ENCODE results near the gene ZNF524. TPM values are rescaled to one million over a fixed set of nuclear protein-coding genes. Genes with fewer than 3 reads are reported as not detected.

ZNF524 gene
- total and polyA plus RNA-seq, 2 experiments from 2014 or later: 8.4 to 18.5 TPM

DNA sequence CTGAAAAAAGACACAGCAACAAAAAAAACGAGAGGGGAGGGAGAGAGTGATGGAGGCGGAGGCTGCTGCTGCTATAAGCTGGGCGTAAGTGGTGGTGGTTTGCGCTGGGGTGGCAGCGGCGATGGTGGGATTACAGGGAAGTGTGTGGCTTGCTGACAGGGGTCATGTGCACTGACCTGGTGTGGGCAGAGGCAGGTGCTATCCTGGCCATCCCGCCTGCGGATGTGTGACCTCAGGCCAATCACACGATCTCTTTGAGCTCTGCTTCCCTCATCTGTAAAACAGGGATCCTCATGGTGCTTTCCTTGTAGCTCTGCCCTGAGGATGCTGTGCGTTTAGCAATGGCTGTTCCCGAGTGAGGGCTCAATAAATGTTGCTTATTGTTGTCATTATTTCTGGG lies 37.4 kb downstream of the ZNF524 start:
- H3K27ac ChIP-seq: no peak overlapping the region

GRCh38 chr19:55638864-55639359 lies 38.8 kb downstream of the ZNF524 start:
- no peaks in the 10 kb centered on the region for H4K20me1 ChIP-seq (ENCODE audit: insufficient read depth, poor library complexity, severe bottlenecking)
- H3K9me3 ChIP-seq (ENCODE audit: low read depth): no peaks in the 10 kb centered on the region
- H3K9me2 ChIP-seq (replicated peaks; ENCODE audit: insufficient read depth): no peaks in the 10 kb centered on the region
- DNase-seq (ENCODE audit: low spot score): no peak
- H2AFZ ChIP-seq: no peak overlapping the region
- peak overlapping the region; percentile 92 for H3K4me2 ChIP-seq
- H3K36me3 ChIP-seq (replicated peaks; ENCODE audit: insufficient read depth, low read depth): no peaks in the 10 kb centered on the region
- WGBS (ENCODE audit: low lambda C conversion rate, missing lambda C conversion rate): 94% methylated on average over 6 of the region's 6 CpGs
- no peak overlapping the region for H3K27ac ChIP-seq
- peaks cover 20% of the 10 kb centered on the region for H3K4me1 ChIP-seq (ENCODE audit: insufficient read depth)
- peaks cover 72% of the 10 kb centered on the region for H3K79me2 ChIP-seq
- no peaks in the 10 kb centered on the region for H3K27me3 ChIP-seq
- H3K4me3 ChIP-seq: no peak overlapping the region
- TF ChIP-seq EZH2phosphoT487 (IDR thresholded peaks at IDR 0.05; ENCODE audit: low read depth, severe bottlenecking, unreplicated experiment): no peak
- TF ChIP-seq CTCF (IDR thresholded peaks at IDR 0.05; ENCODE audit: poor library complexity): peak; percentile 43
- TF ChIP-seq EZH2 (IDR thresholded peaks at IDR 0.05; ENCODE audit: borderline replicate concordance): no peak

More for the DNA sequence above, 37.4 kb downstream of the ZNF524 start:
- Histone ChIP-seq H3K4me2 (no peak overlapping the region), H3K36me3 (replicated peaks; ENCODE audit: insufficient read depth, low read depth) (no peaks in the 10 kb centered on the region), H3K4me3 (no peak overlapping the region), H3K4me1 (ENCODE audit: insufficient read depth) (peaks cover 18% of the 10 kb centered on the region), H3K9me2 (replicated peaks; ENCODE audit: insufficient read depth) (no peaks in the 10 kb centered on the region), H4K20me1 (ENCODE audit: insufficient read depth, poor library complexity, severe bottlenecking) (no peaks in the 10 kb centered on the region), H3K27me3 (no peaks in the 10 kb centered on the region), H3K9me3 (ENCODE audit: low read depth) (no peaks in the 10 kb centered on the region), H2AFZ (no peak overlapping the region), H3K79me2 (peaks cover 64% of the 10 kb centered on the region)
- no peak for DNase-seq (ENCODE audit: low spot score)
- 87% methylated on average over 11 of the region's 11 CpGs for WGBS (ENCODE audit: low lambda C conversion rate, missing lambda C conversion rate)
- TF ChIP-seq CTCF (IDR thresholded peaks at IDR 0.05; ENCODE audit: poor library complexity) (no peak), EZH2phosphoT487 (IDR thresholded peaks at IDR 0.05; ENCODE audit: low read depth, severe bottlenecking, unreplicated experiment) (no peak), EZH2 (IDR thresholded peaks at IDR 0.05; ENCODE audit: borderline replicate concordance) (no peak)

DNA sequence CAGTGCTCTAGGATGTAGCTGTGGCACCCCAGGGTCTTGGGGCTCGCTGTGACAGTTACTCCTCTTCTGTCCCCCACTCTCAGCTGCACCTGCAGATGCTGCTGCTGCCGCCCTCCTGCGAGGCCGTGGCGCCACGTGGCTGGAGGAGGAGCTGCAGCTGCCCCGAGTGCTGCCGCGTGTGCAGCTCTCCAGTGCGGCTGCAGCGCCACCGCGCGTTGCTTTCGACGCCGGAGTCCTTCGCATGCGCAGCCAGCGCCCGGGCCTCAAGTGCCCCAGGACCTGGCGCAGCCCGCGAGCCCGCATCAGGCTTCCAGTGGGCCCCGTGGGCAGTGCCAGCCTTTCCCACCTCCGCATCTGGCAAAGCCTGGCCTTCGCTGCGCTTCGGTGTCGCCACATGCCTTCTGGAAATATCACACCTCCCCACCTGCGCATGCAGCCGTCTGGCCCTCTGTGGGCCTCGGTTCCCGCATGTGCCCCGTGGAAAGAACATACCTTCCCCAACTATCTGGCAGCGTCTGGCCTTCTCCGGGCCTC lies 40.0 kb downstream of the ZNF524 start:
- H3K9me2 ChIP-seq (replicated peaks; ENCODE audit: insufficient read depth): no peaks in the 10 kb centered on the region
- WGBS (ENCODE audit: low lambda C conversion rate, missing lambda C conversion rate): 68% methylated on average over 37 of the region's 38 CpGs
- DNase-seq (ENCODE audit: low spot score): no peak
- H3K79me2 ChIP-seq: peaks cover 79% of the 10 kb centered on the region
- H3K36me3 ChIP-seq (replicated peaks; ENCODE audit: insufficient read depth, low read depth): no peaks in the 10 kb centered on the region
- peak overlapping the region; percentile 99 for H3K4me3 ChIP-seq
- H2AFZ ChIP-seq: peak overlapping the region; percentile 73
- TF ChIP-seq EZH2 (IDR thresholded peaks at IDR 0.05; ENCODE audit: borderline replicate concordance): no peak
- TF ChIP-seq EZH2phosphoT487 (IDR thresholded peaks at IDR 0.05; ENCODE audit: low read depth, severe bottlenecking, unreplicated experiment): no peak
- TF ChIP-seq CTCF (IDR thresholded peaks at IDR 0.05; ENCODE audit: poor library complexity): peak; percentile 14
- H3K27me3 ChIP-seq: no peaks in the 10 kb centered on the region
- H3K4me1 ChIP-seq (ENCODE audit: insufficient read depth): peaks cover 20% of the 10 kb centered on the region
- H3K9me3 ChIP-seq (ENCODE audit: low read depth): no peaks in the 10 kb centered on the region
- H3K4me2 ChIP-seq: peak overlapping the region; percentile 92
- peak overlapping the region; percentile 98 for H3K27ac ChIP-seq
- no peaks in the 10 kb centered on the region for H4K20me1 ChIP-seq (ENCODE audit: insufficient read depth, poor library complexity, severe bottlenecking)
